Measurements from ENCODE around the gene UCK2. TPM values are rescaled to one million over a fixed set of nuclear protein-coding genes. Genes with fewer than 3 reads are reported as not detected.
A peak's percentile ranks its signal among the peaks of the same experiment; 100 is the strongest.

UCK2 gene
- total RNA-seq, 1 donor from 2014 or later: 8.3 TPM

- ATAC-seq: peak in 1 of 2 donors; percentile 44
- peaks cover 8% of the 10 kb centered on the region for H3K4me1 ChIP-seq
These were observed 29.8 kb downstream of the UCK2 start for GRCh38 chr1:165857046-165857801.

GRCh38 chr1:165858364-165858823 lies 31.0 kb downstream of the UCK2 start:
- intact Hi-C loops (cut with DNase I): no loop called here

More at GRCh38 chr1:165857046-165857801, 29.8 kb downstream of the UCK2 start:
- Histone ChIP-seq H3K36me3 (no peaks in the 10 kb centered on the region), H3K4me3 (no peak overlapping the region), H3K9me3 (no peaks in the 10 kb centered on the region), H3K27ac (no peak overlapping the region), H3K27me3 (ENCODE audit: low read depth) (no peaks in the 10 kb centered on the region)
- TF ChIP-seq CTCF (IDR thresholded peaks at IDR 0.05): no peak
- intact Hi-C loops (cut with DNase I): no loop called here
- no peak for DNase-seq

GRCh38 chr1:165858967-165859845 lies 31.8 kb downstream of the UCK2 start:
- Histone ChIP-seq H3K36me3 (no peaks in the 10 kb centered on the region), H3K4me1 (peaks cover 3% of the 10 kb centered on the region), H3K27me3 (ENCODE audit: low read depth) (no peaks in the 10 kb centered on the region), H3K27ac (no peak overlapping the region), H3K4me3 (no peak overlapping the region), H3K9me3 (no peaks in the 10 kb centered on the region)
- no peak for DNase-seq
- no peak for ATAC-seq
- intact Hi-C loops (cut with DNase I): no loop called here
- TF ChIP-seq CTCF (IDR thresholded peaks at IDR 0.05): no peak

More at GRCh38 chr1:165858364-165858823, 31.0 kb downstream of the UCK2 start:
- no peaks in the 10 kb centered on the region for H3K36me3 ChIP-seq
- H3K27me3 ChIP-seq (ENCODE audit: low read depth): no peaks in the 10 kb centered on the region
- no peak overlapping the region for H3K27ac ChIP-seq
- H3K4me3 ChIP-seq: no peak overlapping the region
- peaks cover 8% of the 10 kb centered on the region for H3K4me1 ChIP-seq
- no peak for TF ChIP-seq CTCF (IDR thresholded peaks at IDR 0.05)
- no peaks in the 10 kb centered on the region for H3K9me3 ChIP-seq
- ATAC-seq (no peak), DNase-seq (no peak)

GRCh38 chr1:165860065-165860464 lies 32.7 kb downstream of the UCK2 start:
- DNase-seq (no peak), ATAC-seq (no peak)
- Histone ChIP-seq H3K36me3 (no peaks in the 10 kb centered on the region), H3K27ac (no peak overlapping the region), H3K4me1 (no peaks in the 10 kb centered on the region), H3K4me3 (no peak overlapping the region), H3K27me3 (ENCODE audit: low read depth) (no peaks in the 10 kb centered on the region), H3K9me3 (no peaks in the 10 kb centered on the region)
- no peak for TF ChIP-seq CTCF (IDR thresholded peaks at IDR 0.05)
- intact Hi-C loops (cut with DNase I): no loop called here

- Histone ChIP-seq H3K4me3 (no peak overlapping the region), H3K27ac (no peak overlapping the region), H3K27me3 (ENCODE audit: low read depth) (no peaks in the 10 kb centered on the region), H3K4me1 (no peaks in the 10 kb centered on the region), H3K9me3 (no peaks in the 10 kb centered on the region), H3K36me3 (no peaks in the 10 kb centered on the region)
- ATAC-seq (no peak), DNase-seq (no peak)
- TF ChIP-seq CTCF (IDR thresholded peaks at IDR 0.05): no peak
- intact Hi-C loops (cut with DNase I): no loop called here
These were observed 34.5 kb downstream of the UCK2 start for GRCh38 chr1:165861911-165862310.
